ENCODE data around the gene HOMEZ. TPM values are rescaled to one million over a fixed set of nuclear protein-coding genes. Genes with fewer than 3 reads are reported as not detected.
A peak's percentile ranks its signal among the peaks of the same experiment; 100 is the strongest.

The HOMEZ gene
- total RNA-seq, 5 donors from 2014 or later (not counting 1 experiment from before 2014, with no cell fraction given) = 6.2 to 17.5 (median 15.1) TPM

DNA sequence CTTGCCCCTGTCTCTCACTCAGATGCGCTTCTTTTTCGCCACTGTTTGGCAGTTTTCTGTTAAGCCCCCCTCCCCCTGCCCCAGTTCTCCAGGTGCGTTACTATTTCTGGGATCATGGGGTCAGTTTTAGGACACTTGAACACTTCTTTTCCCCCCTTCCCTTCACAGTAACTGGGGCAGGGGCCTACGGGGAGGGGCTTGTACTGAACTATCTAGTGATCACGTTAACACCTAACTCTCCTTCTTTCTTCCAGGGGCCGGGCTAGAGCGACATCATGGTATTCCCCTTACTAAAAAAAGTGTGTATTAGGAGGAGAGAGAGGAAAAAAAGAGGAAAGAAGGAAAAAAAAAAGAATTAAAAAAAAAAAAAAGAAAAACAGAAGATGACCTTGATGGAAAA, 39.1 kb upstream of the HOMEZ start:
- H3K9me3 Mint-ChIP-seq = no peaks in the 10 kb centered on the region
- peaks cover 6 to 32% of the 10 kb centered on the region in 2 donors for H3K36me3 ChIP-seq (ENCODE audit: control insufficient read depth in 2 of 2, extremely low read depth in 1 of 2, insufficient read depth in 1 of 2, low read length in 1 of 2)
- H3K27me3 ChIP-seq (replicated peaks in 1 of 2; ENCODE audit: control insufficient read depth in 2 of 2, extremely low read depth in 1 of 2, insufficient read depth in 2 of 2, low read length in 1 of 2) = no peaks in the 10 kb centered on the region
- H3K4me3 Mint-ChIP-seq = no peak overlapping the region
- peaks cover 23% of the 10 kb centered on the region for H3K36me3 Mint-ChIP-seq
- H3K27ac ChIP-seq (ENCODE audit: low read length) = no peak overlapping the region
- H3K9me3 ChIP-seq = no peaks in the 10 kb centered on the region
- DNase-seq (no peak), ATAC-seq (replicated peaks in 1 of 4) (no peak)
- no CpG with 5 or more reads among the region's 7 CpGs for WGBS (ENCODE audit: insufficient coverage)
- H3K27ac Mint-ChIP-seq = no peak overlapping the region
- H3K27me3 Mint-ChIP-seq = no peaks in the 10 kb centered on the region
- ChIA-PET CTCF (interaction anchor here in 1 of 2 donors (0.6 kb wide), 1 partner anchor 1416 kb away, joined by 3 read pairs; no protein-coding TSS in a partner anchor), POLR2A (interaction anchor here in 1 of 2 donors (0.6 kb wide), 1 partner anchor 24 kb away, joined by 3 read pairs; no protein-coding TSS in a partner anchor)
- peaks cover 24 to 29% (median 28%) of the 10 kb centered on the region in 3 donors for H3K4me1 Mint-ChIP-seq
- no peak overlapping the region for H3K4me3 ChIP-seq (ENCODE audit: control insufficient read depth in 1 of 2, extremely low read depth in 1 of 2, low read length in 1 of 2)
- H3K4me1 ChIP-seq (ENCODE audit: control insufficient read depth in 1 of 2, extremely low read depth in 1 of 2, insufficient read depth in 2 of 2, low read length in 2 of 2) = peaks cover 10 to 24% of the 10 kb centered on the region in 2 experiments

GRCh38 chr14:23324455-23324846, 38.5 kb upstream of the HOMEZ start:
- Mint-ChIP-seq H3K27ac (no peak overlapping the region), H3K9me3 (no peaks in the 10 kb centered on the region), H3K36me3 (peaks cover 23% of the 10 kb centered on the region), H3K4me1 (peaks cover 29 to 34% (median 30%) of the 10 kb centered on the region in 3 donors), H3K4me3 (no peak overlapping the region), H3K27me3 (no peaks in the 10 kb centered on the region)
- Histone ChIP-seq H3K36me3 (ENCODE audit: control insufficient read depth in 2 of 2, extremely low read depth in 1 of 2, insufficient read depth in 1 of 2, low read length in 1 of 2) (peaks cover 6 to 32% of the 10 kb centered on the region in 2 donors), H3K4me1 (ENCODE audit: control insufficient read depth in 1 of 2, extremely low read depth in 1 of 2, insufficient read depth in 2 of 2, low read length in 2 of 2) (peaks cover 10 to 26% of the 10 kb centered on the region in 2 experiments), H3K27ac (ENCODE audit: low read length) (no peak overlapping the region), H3K27me3 (replicated peaks in 1 of 2; ENCODE audit: control insufficient read depth in 2 of 2, extremely low read depth in 1 of 2, insufficient read depth in 2 of 2, low read length in 1 of 2) (no peaks in the 10 kb centered on the region), H3K4me3 (ENCODE audit: control insufficient read depth in 1 of 2, extremely low read depth in 1 of 2, low read length in 1 of 2) (no peak overlapping the region), H3K9me3 (no peaks in the 10 kb centered on the region)
- CTCF ChIA-PET = interaction anchor here in 1 of 2 donors (0.6 kb wide), 1 partner anchor 1415 kb away, joined by 3 read pairs; no protein-coding TSS in a partner anchor
- POLR2A ChIA-PET = no interaction called here
- WGBS (ENCODE audit: insufficient coverage) = no CpG with 5 or more reads among the region's 2 CpGs
- ATAC-seq (replicated peaks in 1 of 4) = no peak
- no peak for DNase-seq

DNA sequence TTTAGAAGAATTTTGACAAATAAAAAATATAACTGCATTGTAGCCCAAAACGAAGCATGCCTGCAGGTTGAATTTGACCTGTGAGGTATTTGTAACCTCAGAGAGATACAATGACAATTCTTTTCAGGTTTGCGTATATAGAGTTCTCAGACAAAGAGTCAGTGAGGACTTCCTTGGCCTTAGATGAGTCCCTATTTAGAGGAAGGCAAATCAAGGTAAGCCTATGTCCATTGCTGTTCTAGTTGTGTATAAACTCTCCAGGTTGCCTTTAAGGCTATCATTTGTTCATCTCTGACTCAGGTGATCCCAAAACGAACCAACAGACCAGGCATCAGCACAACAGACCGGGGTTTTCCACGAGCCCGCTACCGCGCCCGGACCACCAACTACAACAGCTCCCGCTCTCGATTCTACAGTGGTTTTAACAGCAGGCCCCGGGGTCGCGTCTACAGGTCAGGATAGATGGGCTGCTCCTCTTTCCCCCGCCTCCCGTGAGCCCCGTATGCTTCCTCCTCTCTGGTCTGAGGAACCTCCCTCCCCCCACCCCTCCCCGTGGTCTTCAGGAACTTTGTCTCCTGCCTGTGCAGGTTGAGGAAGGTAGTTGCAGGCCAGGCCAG, 38.0 kb upstream of the HOMEZ start:
- 93% methylated on average over 11 of the region's 18 CpGs for WGBS (ENCODE audit: insufficient coverage)
- Mint-ChIP-seq H3K27ac (no peak overlapping the region), H3K27me3 (no peaks in the 10 kb centered on the region), H3K4me3 (no peak overlapping the region), H3K36me3 (peaks cover 23% of the 10 kb centered on the region), H3K9me3 (no peaks in the 10 kb centered on the region), H3K4me1 (peaks cover 30 to 34% (median 30%) of the 10 kb centered on the region in 3 donors)
- no peaks in the 10 kb centered on the region for H3K9me3 ChIP-seq
- H3K4me3 ChIP-seq (ENCODE audit: control insufficient read depth in 1 of 2, extremely low read depth in 1 of 2, low read length in 1 of 2) = no peak overlapping the region
- H3K36me3 ChIP-seq (ENCODE audit: control insufficient read depth in 2 of 2, extremely low read depth in 1 of 2, insufficient read depth in 1 of 2, low read length in 1 of 2) = peaks cover 6 to 32% of the 10 kb centered on the region in 2 donors
- ATAC-seq (replicated peaks in 1 of 4) (no peak), DNase-seq (no peak)
- CTCF ChIA-PET = interaction anchor here in 1 of 2 donors (0.7 to 6.6 kb wide), 2 partner anchors 22 to 156 kb away, joined by 3 to 93 read pairs; partner anchors contain the start of gene PPP1R3E
- peaks cover 10 to 26% of the 10 kb centered on the region in 2 experiments for H3K4me1 ChIP-seq (ENCODE audit: control insufficient read depth in 1 of 2, extremely low read depth in 1 of 2, insufficient read depth in 2 of 2, low read length in 2 of 2)
- H3K27me3 ChIP-seq (replicated peaks in 1 of 2; ENCODE audit: control insufficient read depth in 2 of 2, extremely low read depth in 1 of 2, insufficient read depth in 2 of 2, low read length in 1 of 2) = no peaks in the 10 kb centered on the region
- H3K27ac ChIP-seq (ENCODE audit: low read length) = no peak overlapping the region
- POLR2A ChIA-PET = no interaction called here

DNA sequence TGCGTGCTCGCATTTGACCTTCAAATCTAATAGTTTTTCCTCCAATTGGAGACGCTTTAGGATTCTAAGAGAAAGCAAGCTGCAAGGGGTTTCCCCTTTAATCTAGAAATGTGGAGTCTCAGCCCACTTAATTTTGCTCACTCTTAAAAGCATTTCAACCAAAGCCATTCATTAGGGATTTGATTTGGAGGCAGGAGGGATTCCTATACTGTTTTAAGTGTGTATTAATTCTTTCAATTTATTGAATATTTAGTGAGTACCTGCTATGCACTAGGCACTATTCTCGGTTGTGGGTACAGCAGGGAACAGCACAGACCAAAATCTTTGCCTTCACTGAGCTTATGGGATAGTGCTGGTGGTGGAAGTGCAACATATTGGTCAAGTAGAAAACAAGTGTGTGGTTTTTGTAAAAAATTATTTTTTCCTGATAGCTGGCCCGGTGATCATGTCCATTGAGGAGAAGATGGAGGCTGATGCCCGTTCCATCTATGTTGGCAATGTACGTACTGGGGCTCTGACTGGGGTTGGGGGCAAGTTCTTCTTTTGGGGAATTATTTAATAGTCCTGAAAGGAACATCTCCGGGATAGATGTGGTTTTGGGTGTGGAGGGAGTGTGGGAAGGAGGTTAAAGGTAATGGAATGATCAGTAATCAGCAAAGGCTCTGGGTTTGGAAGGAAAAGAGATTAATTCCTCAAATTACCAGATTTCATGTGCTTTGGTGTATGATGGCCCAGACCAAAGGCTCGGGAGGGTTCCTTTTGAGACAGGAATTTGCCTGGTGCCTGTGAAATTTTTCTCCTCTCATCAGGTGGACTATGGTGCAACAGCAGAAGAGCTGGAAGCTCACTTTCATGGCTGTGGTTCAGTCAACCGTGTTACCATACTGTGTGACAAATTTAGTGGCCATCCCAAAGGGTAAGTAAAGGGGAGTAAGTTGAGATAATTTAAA, 36.9 kb upstream of the HOMEZ start:
- peak overlapping the region; percentile 78 for H3K27ac ChIP-seq (ENCODE audit: low read length)
- peak overlapping the region; percentile 80 to 92 for H3K4me3 ChIP-seq (ENCODE audit: control insufficient read depth in 1 of 2, extremely low read depth in 1 of 2, low read length in 1 of 2)
- no peaks in the 10 kb centered on the region for H3K9me3 ChIP-seq
- H3K36me3 Mint-ChIP-seq = peaks cover 23% of the 10 kb centered on the region
- no peaks in the 10 kb centered on the region for H3K9me3 Mint-ChIP-seq
- H3K27me3 ChIP-seq (replicated peaks in 1 of 2; ENCODE audit: control insufficient read depth in 2 of 2, extremely low read depth in 1 of 2, insufficient read depth in 2 of 2, low read length in 1 of 2) = peaks cover 0 to 3% of the 10 kb centered on the region in 2 experiments
- peak overlapping the region; percentile 84 to 85 for H3K27ac Mint-ChIP-seq
- no peaks in the 10 kb centered on the region for H3K27me3 Mint-ChIP-seq
- ChIA-PET CTCF (interaction anchor here (0.5 to 6.6 kb wide), 17 partner anchors 12 to 866 kb away, joined by 3 to 93 read pairs (median 4); partner anchors contain the start of genes HOMEZ (in 1 of the 2), NGDN (in 1 of the 2) and PPP1R3E (in 1 of the 2)), POLR2A (interaction anchor here (0.5 to 3.0 kb wide), 7 partner anchors 12 to 228 kb away, joined by 3 to 30 read pairs (median 5); partner anchors contain the start of genes ACIN1 (in 1 of the 2), C14orf119 (in 1 of the 2), NGDN (in 1 of the 2) and PPP1R3E (in 1 of the 2))
- no peak for DNase-seq
- H3K4me3 Mint-ChIP-seq = peak overlapping the region; percentile 88 to 93 (median 90)
- peaks cover 30 to 33% (median 30%) of the 10 kb centered on the region in 3 donors for H3K4me1 Mint-ChIP-seq
- peaks cover 10 to 26% of the 10 kb centered on the region in 2 experiments for H3K4me1 ChIP-seq (ENCODE audit: control insufficient read depth in 1 of 2, extremely low read depth in 1 of 2, insufficient read depth in 2 of 2, low read length in 2 of 2)
- H3K36me3 ChIP-seq (ENCODE audit: control insufficient read depth in 2 of 2, extremely low read depth in 1 of 2, insufficient read depth in 1 of 2, low read length in 1 of 2) = peaks cover 6 to 32% of the 10 kb centered on the region in 2 donors
- no peak for ATAC-seq (replicated peaks in 1 of 4)
- 85% methylated on average over 5 of the region's 10 CpGs for WGBS (ENCODE audit: insufficient coverage)

- H3K4me1 Mint-ChIP-seq = peaks cover 30 to 32% (median 30%) of the 10 kb centered on the region in 3 donors
- CTCF ChIA-PET = interaction anchor here (0.5 to 6.6 kb wide), 33 partner anchors 9 to 1885 kb away, joined by 3 to 93 read pairs (median 4); partner anchors contain the start of genes ACIN1 (in 1 of the 2), BCL2L2 (in 1 of the 2), C14orf119 (in 1 of the 2) and HOMEZ (in 1 of the 2)
- no peaks in the 10 kb centered on the region for H3K9me3 ChIP-seq
- H3K36me3 ChIP-seq (ENCODE audit: control insufficient read depth in 2 of 2, extremely low read depth in 1 of 2, insufficient read depth in 1 of 2, low read length in 1 of 2) = peaks cover 6 to 32% of the 10 kb centered on the region in 2 donors
- peak overlapping the region; percentile 78 for H3K27ac ChIP-seq (ENCODE audit: low read length)
- H3K36me3 Mint-ChIP-seq = peaks cover 23% of the 10 kb centered on the region
- peak overlapping the region; percentile 80 to 92 for H3K4me3 ChIP-seq (ENCODE audit: control insufficient read depth in 1 of 2, extremely low read depth in 1 of 2, low read length in 1 of 2)
- DNase-seq = peak in 26 of 35 experiments; percentile 11 to 55 (median 28)
- peak overlapping the region; percentile 88 to 93 (median 90) for H3K4me3 Mint-ChIP-seq
- WGBS (ENCODE audit: insufficient coverage) = 1% methylated on average over 24 of the region's 64 CpGs
- POLR2A ChIA-PET = interaction anchor here (0.5 to 3.0 kb wide), 15 partner anchors 11 to 819 kb away, joined by 3 to 30 read pairs (median 5); partner anchors contain the start of genes C14orf119 (in 2 of the 2), ACIN1 (in 1 of the 2), DAD1 (in 1 of the 2) and HOMEZ (in 1 of the 2)
- ATAC-seq (replicated peaks in 1 of 4) = peak in 3 of 4 experiments; percentile 1 to 3 (median 2)
- H3K27me3 Mint-ChIP-seq = no peaks in the 10 kb centered on the region
- H3K4me1 ChIP-seq (ENCODE audit: control insufficient read depth in 1 of 2, extremely low read depth in 1 of 2, insufficient read depth in 2 of 2, low read length in 2 of 2) = peaks cover 10 to 26% of the 10 kb centered on the region in 2 experiments
- H3K27ac Mint-ChIP-seq = peak overlapping the region; percentile 84 to 85
- H3K9me3 Mint-ChIP-seq = no peaks in the 10 kb centered on the region
- peaks cover 0 to 6% of the 10 kb centered on the region in 2 experiments for H3K27me3 ChIP-seq (replicated peaks in 1 of 2; ENCODE audit: control insufficient read depth in 2 of 2, extremely low read depth in 1 of 2, insufficient read depth in 2 of 2, low read length in 1 of 2)
Measured at GRCh38 chr14:23321572-23322547, 35.9 kb upstream of the HOMEZ start.

All from T-cell (primary cell).